DMS 273 treated with DMSO at 0.1 percent for 48 hours (cell line): ENCODE measurements around the gene ALMS1.
"Not testable (repeated sequence)": the region's sequence is repeated elsewhere in the genome, so short reads cannot be mapped to it uniquely, and the experiment has no call there.

Source experiments
- DNase-seq: peaks from one replicate; lab custom pipeline; 2025; lab: John Stamatoyannopoulos, UW

Gene ALMS1

DNA sequence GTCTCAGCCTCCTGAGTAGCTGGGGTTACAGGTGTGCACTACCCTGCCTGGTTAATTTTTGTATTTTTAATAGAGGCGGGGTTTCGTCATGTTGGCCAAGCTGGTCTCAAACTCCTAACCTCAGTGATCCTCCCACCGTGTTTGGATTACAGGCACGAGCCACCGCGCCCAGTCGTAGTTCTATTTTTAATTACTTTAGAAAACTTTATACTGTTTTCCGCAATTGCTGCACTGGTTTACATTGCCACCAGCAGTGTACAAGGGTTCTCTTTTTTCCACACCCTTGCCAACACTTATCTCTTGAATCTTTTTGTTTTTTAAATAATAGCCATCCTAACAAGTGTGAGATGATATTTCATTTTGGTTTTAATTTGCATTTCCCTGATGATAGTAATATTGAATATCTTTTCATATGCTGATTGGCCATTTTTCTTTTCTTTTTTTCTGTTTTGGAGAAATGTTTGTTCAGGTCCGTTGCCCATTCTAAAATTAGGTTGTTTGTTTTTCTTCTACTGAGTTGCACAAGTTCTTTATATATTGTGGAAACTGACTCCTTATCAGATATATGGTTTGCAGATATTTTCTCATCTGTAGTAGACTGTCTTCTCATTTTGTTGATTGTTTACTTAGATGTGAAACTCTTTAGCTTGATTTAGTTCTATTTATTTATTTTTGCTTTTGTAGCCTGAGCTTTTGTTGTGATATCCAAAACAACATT, 16.9 kb downstream of the ALMS1 start:
- no peak for DNase-seq

DNA sequence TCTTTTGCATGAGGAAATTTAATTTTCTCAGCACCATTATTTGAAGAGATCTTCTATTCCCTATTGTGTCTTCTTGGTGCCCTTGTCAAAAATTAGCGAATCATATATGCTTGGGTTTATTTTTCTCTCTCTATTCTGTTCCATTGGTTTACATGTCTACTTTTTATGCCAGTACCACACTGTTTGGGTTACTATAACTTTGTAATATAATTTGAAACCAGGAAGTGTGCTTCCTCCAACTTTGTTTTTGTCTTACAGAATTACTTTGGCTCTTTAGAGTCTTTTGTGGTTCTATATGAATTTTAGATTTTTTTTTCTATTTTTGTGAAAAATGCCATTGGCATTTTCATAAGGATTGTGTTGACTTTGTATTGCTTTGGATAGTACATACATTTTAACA, 17.6 kb downstream of the ALMS1 start:
- no peak for DNase-seq

DNA sequence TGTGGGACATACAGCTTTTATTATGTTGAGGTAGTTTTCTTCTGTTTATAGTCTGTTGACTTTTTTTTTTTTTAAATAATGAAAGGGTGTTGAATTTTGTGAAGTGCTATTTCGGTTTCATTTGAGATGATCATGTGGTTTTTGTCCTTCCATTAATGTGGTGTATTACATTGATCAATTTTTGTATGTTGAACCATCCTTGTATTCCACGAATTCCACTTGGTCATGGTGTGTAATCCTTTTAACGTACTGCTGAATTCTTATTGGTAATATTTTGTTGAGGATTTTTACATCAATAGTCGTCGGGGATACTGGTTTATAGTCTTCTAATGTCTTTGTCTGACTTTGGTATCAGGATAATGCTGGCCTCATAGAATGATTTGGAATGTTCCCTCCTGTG, 18.8 kb downstream of the ALMS1 start:
- no peak for DNase-seq

DNA sequence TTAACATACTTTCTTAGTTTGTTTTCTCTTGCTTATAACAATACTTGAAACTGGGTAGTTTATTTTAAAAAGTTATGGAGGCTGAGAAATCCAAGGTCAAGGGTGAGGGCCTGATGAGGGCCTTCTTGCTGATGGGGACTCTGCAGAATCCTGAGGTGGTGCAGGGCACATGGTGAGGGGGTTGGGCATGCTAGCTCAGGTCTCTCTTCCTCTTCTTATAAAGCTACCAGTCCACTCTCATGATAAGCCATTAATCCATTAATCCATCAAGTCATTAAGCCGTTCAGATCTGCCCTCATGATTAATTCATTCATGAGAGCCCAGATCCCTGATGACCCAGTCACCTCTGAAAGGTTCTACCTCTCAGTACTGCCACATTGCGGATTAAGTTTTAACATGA, 21.4 kb downstream of the ALMS1 start:
- DNase-seq = no peak

DNA sequence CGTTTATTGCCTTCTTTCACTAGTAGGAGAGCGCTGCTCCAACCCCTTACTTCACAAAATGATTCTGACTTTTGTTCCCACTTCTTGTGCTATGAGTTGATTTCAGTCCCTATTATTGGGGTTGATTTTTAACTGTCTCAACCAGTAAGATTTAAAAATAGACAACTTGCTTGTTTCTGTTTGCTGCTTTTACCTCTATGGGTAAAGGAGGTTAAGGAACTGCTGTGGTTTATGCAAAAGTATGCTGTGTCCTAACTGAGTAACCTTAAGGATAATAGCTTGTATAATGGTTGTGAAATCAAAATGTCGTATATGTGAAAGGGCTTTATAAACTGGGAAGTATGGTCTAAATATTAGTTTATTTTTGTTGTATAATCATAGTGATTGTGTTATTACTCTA, 22.6 kb downstream of the ALMS1 start:
- no peak for DNase-seq

DNA sequence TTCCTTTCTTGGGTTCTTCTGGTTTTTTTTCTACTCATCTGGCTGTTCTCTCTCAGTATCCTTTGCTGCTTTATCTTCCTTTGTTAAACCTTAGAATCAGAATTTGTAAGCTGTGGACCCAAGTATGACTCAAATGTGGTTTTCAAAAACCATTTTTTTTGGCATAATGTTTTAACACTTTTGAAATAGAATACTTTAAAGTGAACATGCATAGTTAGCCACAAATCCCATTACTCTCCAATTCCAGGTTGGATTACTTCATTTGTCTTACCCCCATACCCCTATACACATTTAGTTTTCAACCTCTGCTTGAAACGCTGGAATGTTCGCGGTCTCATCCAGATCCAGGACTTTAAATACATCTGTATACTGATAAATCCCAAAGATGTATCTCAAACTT, 29.1 kb downstream of the ALMS1 start:
- no peak for DNase-seq

DNA sequence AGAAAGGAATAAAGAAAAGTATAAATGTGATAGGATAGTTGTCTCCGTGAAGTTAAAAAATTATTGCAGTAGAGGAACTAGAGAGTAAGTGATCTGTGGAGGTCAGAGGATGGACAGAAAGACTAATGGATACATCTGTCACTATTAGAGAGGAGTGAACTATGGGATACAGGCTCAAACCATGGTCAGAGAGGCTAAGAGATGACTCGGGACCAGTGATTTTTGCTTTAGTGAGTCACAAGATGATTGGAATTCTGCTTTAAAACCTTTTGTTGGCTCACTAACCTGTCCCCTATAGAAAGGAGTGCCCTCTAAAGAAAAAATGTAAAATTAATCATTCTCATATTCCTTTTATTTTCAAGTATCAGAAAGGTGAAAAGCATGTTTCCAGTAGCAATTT, 30.3 kb downstream of the ALMS1 start:
- no peak for DNase-seq

DNA sequence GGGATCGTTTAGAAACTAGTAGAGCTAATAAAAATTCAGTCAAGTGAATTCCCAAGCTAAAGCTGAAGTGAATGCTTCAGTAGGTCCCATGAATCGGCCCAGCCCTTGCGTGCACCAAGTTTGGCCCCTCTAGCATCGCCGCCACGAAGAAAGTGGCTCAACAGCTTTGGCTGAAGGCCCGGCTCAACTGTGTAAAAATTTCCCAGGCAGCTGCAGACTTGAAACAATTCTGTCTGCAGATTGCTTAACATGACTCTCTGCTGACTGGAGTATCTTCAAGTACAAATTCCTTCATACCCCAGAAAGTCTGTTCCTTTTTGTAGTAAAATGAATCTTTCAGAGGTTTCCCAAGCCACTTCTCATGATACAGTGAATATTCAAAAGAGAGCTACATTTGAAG, 32.7 kb downstream of the ALMS1 start:
- DNase-seq = no peak

DNA sequence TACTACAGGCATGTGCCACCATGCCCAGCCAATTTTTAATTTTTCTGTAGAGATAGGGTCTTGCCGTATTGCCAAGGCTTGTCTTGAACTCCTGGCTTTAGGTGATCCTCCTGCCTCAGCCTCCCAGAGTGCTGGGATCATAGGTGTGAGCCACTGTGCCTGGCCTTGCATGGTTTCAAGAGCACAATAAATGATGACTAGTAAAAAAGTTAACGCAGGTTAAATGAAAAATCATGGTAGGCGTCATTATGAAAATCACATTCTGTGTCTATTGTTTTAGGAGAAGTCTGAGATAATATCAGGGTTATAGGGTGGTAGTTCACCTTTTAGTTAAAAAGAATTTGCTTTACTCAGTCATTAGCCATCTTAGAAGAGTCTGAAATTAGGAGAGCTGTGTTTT, 38.3 kb downstream of the ALMS1 start:
- no peak for DNase-seq

DNA sequence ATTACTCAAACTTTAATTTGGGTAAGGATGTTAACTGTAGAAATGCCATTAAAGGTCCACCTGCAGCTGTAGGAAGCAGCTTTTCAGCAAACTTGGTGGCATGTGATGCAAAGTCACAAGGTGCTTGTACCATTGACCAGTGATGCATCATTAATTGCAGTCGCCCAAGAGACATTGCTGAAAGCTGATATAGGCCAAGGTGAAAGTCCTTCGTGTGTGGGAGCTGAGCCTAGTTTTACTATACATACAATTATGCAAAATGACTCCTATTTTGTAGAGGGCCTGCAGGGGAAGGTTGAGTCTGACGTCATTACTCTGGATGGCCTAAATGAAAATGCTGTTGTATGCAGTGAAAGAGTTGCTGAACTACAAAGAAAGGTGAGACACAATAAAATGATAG, 40.5 kb downstream of the ALMS1 start:
- no peak for DNase-seq

DNA sequence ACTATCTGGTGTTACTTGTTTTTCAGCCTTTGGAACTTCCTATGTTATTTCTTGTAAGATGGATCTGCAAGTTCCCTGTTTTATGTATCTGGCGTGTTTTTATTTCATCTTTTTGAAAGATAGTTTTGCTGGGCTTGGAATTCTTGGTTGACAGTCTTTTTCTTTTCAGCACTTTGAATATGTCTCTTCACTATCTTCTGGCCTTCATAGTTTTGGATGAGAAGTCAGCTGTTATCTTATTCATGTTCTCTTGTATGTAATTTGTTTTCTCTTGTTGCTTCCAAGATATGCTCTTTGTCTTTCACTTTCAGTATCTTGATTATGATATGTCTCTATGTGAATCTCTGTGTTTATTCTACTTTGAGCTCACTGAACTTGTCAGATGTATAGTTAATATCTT, 50.4 kb downstream of the ALMS1 start:
- DNase-seq = no peak

DNA sequence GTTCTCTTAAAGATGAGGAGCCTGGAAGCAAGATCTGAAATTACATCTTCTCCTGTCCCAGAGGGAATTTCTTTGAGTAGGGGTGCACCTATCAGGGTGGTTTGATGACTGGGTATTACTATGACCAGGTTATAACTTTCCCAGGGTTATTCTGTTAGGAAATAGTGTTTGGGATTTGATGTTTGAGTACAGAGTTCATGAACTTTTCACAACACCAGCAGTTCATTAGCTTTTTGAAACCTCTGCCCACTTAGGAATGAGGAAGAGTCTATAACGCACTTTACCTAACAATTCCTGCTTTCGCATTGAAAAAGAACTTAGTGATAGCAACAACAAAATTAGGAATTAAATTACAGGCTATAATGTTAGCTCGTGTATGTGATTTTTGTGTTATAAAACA, 58.6 kb downstream of the ALMS1 start:
- DNase-seq = no peak

DNA sequence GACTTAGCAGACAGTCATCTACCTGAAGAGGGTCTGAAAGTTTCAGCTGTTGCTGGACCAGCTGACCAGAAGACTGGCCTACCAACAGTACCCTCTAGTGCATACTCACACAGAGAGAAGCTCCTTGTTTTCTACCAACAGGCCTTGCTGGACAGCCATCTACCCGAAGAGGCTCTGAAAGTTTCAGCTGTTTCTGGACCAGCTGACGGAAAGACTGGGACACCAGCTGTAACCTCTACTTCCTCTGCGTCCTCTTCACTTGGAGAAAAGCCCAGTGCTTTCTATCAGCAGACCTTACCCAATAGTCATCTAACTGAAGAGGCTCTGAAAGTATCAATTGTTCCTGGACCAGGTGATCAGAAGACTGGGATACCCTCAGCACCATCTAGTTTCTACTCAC, 63.2 kb downstream of the ALMS1 start:
- DNase-seq = no peak

DNA sequence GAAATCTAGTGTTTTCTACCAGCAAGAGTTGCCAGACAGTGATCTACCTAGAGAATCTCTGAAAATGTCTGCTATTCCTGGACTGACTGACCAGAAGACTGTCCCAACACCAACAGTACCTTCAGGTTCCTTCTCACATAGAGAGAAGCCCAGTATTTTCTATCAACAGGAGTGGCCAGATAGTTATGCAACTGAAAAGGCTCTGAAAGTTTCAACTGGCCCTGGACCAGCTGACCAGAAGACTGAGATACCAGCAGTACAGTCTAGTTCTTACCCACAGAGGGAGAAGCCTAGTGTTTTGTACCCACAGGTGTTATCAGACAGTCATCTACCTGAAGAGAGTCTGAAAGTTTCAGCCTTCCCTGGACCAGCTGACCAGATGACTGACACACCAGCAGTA, 63.8 kb downstream of the ALMS1 start:
- no peak for DNase-seq

DNA sequence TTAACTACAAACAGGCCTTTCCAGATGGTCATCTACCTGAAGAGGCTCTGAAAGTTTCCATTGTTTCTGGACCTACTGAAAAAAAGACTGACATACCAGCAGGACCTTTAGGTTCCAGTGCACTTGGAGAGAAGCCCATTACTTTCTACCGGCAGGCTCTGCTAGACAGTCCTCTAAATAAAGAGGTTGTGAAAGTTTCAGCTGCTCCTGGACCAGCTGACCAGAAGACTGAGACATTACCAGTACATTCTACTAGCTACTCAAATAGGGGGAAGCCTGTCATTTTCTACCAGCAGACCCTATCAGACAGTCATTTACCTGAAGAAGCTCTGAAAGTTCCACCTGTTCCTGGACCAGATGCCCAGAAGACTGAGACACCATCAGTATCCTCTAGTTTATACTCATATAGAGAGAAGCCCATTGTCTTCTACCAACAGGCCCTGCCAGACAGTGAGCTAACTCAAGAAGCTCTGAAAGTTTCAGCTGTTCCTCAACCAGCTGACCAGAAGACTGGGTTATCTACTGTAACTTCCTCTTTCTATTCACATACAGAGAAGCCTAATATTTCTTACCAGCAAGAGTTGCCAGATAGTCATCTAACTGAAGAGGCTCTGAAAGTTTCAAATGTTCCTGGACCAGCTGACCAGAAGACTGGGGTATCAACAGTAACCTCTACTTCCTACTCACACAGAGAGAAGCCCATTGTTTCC, 65.8 kb downstream of the ALMS1 start:
- DNase-seq = no peak

DNA sequence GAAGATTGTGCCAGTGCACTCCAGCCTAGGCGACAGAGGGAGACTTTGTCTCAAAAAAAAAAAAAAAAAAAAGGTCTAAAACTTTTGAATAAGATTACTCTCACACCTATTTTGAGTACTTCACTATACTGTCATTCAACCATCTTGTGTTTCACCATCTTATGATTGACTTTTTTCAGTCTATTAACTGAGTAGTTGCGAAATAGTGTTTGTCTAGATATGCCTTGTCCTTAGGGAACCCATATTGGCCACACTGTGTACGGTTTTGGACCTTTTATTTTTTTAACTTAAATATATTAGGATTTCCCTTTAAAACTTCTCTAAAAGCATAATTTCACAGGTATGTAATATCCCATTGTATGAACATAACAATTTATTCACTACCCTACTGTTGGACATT, 72.3 kb downstream of the ALMS1 start:
- no peak for DNase-seq

DNA sequence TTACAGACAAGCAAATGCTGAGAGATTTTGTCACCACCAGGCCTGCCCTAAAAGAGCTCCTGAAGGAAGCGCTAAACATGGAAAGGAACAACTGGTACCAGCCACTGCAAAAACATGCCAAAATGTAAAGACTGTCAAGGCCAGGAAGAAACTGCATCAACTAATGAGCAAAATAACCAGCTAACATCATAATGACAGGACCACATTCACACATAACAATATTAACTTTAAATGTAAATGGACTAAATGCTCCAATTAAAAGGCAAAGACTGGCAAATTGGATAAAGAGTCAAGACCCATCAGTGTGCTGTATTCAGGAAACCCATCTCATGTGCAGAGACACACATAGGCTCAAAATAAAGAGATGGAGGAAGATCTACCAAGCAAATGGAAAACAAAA, 76.8 kb downstream of the ALMS1 start:
- DNase-seq = not testable (repeated sequence)

DNA sequence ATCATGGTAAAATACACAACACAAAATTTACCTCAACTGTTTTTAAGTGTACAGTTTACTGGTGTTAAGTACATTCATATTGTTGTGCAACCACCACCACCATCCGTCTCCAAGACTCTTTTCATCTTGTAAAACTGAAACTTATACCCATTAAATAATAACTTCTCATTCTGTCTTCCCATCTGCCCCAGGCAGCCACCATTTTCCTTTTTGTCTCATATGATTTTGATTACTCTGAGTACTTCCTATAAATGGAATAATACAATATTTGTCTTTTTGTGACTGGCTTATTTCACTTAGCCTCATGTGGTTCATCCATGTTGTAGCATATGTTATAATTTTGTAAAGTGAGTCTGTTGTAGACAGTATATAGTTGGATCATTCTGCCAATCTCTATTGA, 82.7 kb downstream of the ALMS1 start:
- no peak for DNase-seq

DNA sequence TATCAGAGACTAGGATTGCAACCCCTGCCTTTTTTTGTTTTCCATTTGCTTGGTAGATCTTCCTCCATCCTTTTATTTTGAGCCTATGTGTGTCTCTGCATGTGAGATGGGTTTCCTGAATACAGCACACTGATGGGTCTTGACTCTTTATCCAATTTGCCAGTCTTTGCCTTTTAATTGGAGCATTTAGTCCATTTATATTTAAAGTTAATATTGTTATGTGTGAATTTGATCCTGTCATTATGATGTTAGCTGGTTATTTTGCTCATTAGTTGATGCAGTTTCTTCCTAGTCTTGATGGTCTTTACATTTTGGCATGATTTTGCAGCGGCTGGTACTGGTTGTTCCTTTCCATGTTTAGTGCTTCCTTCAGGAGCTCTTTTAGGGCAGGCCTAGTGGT, 98.2 kb downstream of the ALMS1 start:
- not testable (repeated sequence) for DNase-seq

DNA sequence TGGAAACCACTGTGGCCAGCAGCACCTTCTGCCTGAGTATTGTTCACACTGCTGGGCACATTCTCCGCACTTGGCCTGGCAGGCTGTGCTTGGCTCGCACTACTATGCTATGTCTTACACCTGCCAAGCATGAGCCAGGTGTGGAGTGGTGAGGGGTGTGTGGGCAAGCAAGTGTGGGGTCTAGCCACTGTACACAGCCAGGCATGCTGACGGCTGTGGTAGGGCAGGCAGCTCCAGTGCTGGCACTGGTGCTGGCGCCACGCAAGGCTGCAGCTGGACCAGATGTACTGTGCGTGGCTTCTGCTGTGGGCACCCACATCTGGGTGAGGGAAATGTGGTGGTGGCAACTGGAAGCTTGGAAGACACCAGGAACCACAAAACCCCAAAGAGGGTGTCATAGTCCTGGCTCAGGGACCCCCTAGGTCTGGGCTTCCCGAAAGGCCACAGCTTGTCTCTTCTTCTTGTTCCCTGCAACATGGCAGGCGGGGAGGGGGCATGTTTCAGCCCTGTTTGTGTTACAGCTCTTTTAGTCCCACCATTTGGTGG, 101.5 kb downstream of the ALMS1 start:
- no peak for DNase-seq

DNA sequence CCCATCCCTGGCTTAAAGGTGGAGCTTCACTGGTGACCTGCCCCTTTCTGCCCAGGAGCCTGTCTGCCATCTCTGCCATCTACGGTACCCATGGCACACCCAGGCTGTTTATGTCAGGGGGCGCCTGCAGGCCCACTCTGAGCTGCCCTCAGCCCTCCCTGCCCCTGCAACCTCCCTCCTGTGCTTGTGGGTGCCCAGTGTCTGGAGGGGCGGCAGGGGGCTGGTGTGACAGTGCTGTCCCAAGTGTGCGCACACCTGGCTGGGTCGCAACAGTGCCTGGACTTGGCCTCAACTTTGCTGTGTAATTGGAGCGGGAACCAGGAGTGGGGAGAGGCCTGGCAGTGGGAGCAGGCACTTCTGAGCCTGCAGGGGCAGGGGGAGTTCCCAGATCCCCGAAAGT, 102.4 kb downstream of the ALMS1 start:
- DNase-seq = no peak

DNA sequence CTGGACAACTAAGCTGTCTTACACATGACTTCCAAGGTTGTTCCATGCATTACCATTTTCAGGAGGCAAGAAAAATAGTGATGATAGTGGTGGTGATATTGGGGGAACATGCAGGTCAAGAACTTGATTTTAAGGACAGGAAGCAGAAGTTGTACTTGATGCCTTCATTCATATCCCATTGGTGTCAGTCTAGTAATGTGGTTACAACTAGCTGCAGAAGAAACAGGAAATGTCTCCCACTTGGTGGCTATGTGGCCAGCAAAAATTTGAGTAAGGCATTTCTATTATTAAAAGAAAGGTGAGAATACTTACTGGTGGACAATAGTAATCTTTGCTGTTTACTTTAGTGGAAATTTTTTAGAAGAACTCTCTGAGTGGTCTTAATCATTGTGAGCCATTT, 103.4 kb downstream of the ALMS1 start:
- DNase-seq = no peak

DNA sequence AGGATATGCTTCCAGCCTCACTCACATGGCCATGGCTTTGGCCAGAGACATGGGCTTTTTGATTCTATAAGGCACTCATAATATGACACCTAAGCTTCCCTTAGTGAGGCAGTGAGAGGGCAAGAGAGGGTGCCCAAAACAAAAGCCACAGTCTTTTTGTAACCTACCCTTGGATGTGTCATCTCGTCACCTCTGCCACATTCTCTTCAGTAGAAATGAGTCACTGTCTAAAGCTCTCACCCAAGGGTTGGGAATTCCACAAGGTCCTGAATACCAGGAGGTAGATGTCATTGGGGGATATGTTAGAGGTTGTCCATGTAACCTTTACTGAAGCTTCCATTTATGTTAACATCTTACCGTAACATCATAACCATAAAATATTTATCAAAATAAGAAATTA, 108.4 kb downstream of the ALMS1 start:
- DNase-seq = no peak
